ENCODE measurements around the gene CPEB3. TPM values are rescaled to one million over a fixed set of nuclear protein-coding genes. Genes with fewer than 3 reads are reported as not detected.

The CPEB3 gene
- total and polyA plus RNA-seq, 9 of the 15 experiments (the other 6 are each of a cell fraction or from before 2014, with no cell fraction given): 0.15 to 1.2 (median 0.51) TPM

GRCh38 chr10:92091965-92092364 is 198.9 kb downstream of the CPEB3 start:
- no TSS peak for BruUV-seq (replicated peaks)

More at GRCh38 chr10:92091965-92092364, 198.9 kb downstream of the CPEB3 start:
- ATAC-seq (no peak), FAIRE-seq (no peak), DNase-seq (ENCODE audit: extremely low read depth in 1 of 4, low spot score in 3 of 4) (no peak)
- H2AFZ ChIP-seq (ENCODE audit: low read depth, low read length): no peak overlapping the region
- H3K9me3 ChIP-seq (replicated peaks; ENCODE audit: control insufficient read depth, insufficient read depth, low read depth, low read length): no peaks in the 10 kb centered on the region
- H4K20me1 ChIP-seq (replicated peaks; ENCODE audit: control insufficient read depth, insufficient read depth, low read length): no peaks in the 10 kb centered on the region
- WGBS (ENCODE audit: insufficient coverage, low coverage, missing lambda C conversion rate): 37% methylated on average over 2 of the region's 2 CpGs
- no peak overlapping the region for H3K9ac ChIP-seq (ENCODE audit: insufficient read depth in 1 of 2, low read depth in 2 of 2, low read length in 2 of 2)
- ChIA-PET POLR2A (no interaction called here), CTCF (ENCODE audit: low intra/inter-chr PET ratio) (interaction anchor here (0.6 kb wide), 1 partner anchor 199 kb away, joined by 3 read pairs; no protein-coding TSS in a partner anchor)
- no peak overlapping the region for H3K27ac ChIP-seq (ENCODE audit: extremely low read depth, low read depth, low read length)
- H3K27me3 ChIP-seq (ENCODE audit: control insufficient read depth in 2 of 2, insufficient read depth in 2 of 2, low read length in 2 of 2): no peaks in the 10 kb centered on the region
- H3K4me2 ChIP-seq (ENCODE audit: insufficient read depth, low read length): no peak overlapping the region
- TF ChIP-seq MEF2A (IDR thresholded peaks at IDR 0.05; ENCODE audit: control insufficient read depth, low read depth, low read length) (no peak), POLR2AphosphoS5 (IDR thresholded peaks at IDR 0.05; ENCODE audit: control insufficient read depth, insufficient read depth, low read depth, low read length) (no peak), IFI16 (CRISPR knock-in tag; IDR thresholded peaks at IDR 0.05) (no peak), ZNF511 (CRISPR knock-in tag; IDR thresholded peaks at IDR 0.05) (no peak), ZNF311 (CRISPR knock-in tag; IDR thresholded peaks at IDR 0.05) (no peak), MLLT1 (IDR thresholded peaks at IDR 0.05) (no peak), ZNF124 (CRISPR knock-in tag; IDR thresholded peaks at IDR 0.05) (no peak), CEBPB (tag; IDR thresholded peaks at IDR 0.05) (no peak), SNIP1 (IDR thresholded peaks at IDR 0.05; ENCODE audit: low read depth) (no peak), TRIM24 (IDR thresholded peaks at IDR 0.05) (no peak), ZNF274 (IDR thresholded peaks at IDR 0.05; ENCODE audit: borderline replicate concordance, low read depth, low read length) (no peak), ZNF165 (CRISPR knock-in tag; IDR thresholded peaks at IDR 0.05; ENCODE audit: borderline replicate concordance) (no peak), ARHGAP35 (IDR thresholded peaks at IDR 0.05; ENCODE audit: partially characterized antibody) (no peak), SMAD2 (IDR thresholded peaks at IDR 0.05; ENCODE audit: low read depth, low read length) (no peak), MEIS2 (IDR thresholded peaks at IDR 0.05; ENCODE audit: partially characterized antibody) (no peak), RB1 (IDR thresholded peaks at IDR 0.05; ENCODE audit: low read depth) (no peak), POU5F1 (IDR thresholded peaks at IDR 0.05; ENCODE audit: borderline replicate concordance, low read depth, low read length, partially characterized antibody) (no peak)
- intact Hi-C loops (cut with micrococcal nuclease): no loop called here
- H3K79me2 ChIP-seq (ENCODE audit: control insufficient read depth, insufficient read depth, low read length): no peaks in the 10 kb centered on the region
- H3K36me3 ChIP-seq (ENCODE audit: control insufficient read depth, insufficient read depth, low read length): no peaks in the 10 kb centered on the region
- no peaks in the 10 kb centered on the region for H3K9me1 ChIP-seq (ENCODE audit: control insufficient read depth, insufficient read depth, low read length)
- in situ Hi-C loops (cut with MboI): loop anchor here (25.0 kb wide), 1 partner anchor 195 kb away; the partner anchor contains the start of genes CPEB3 and MARCHF5
- H3K4me3 ChIP-seq: no peak overlapping the region
- no peaks in the 10 kb centered on the region; a peak in 1 of 5 replicates for H3K4me1 ChIP-seq (replicated peaks in 1 of 2; ENCODE audit: control insufficient read depth in 2 of 2, insufficient read depth in 2 of 2, low read length in 2 of 2)

Data from K562 (cell line).